HL-60/S4 treated with phorbol 12-myristate 13-acetate at 8.2 ng/mL for 4 days and 3 days (cell line): Measurements from ENCODE around the gene GLYATL1.
"Not testable (repeated sequence)": the region's sequence is repeated elsewhere in the genome, so short reads cannot be mapped to it uniquely, and the experiment has no call there.

Source experiments
- in situ Hi-C: fragments of 300-500 bp; cut with MboI; formaldehyde crosslinking; loops from 2 replicates; pipeline ENCODE4 v1.15.0; 2022; ENCODE audit warnings: low sequenced_read_pairs

GLYATL1 gene

GRCh38 chr11:58992489-58992888 lies 53.2 kb downstream of the GLYATL1 start:
- in situ Hi-C loops: no loop called here

- in situ Hi-C loops: no loop called here
Observed at GRCh38 chr11:58994171-58994570, 54.9 kb downstream of the GLYATL1 start.

GRCh38 chr11:58998480-58999290 lies 59.4 kb downstream of the GLYATL1 start:
- in situ Hi-C loops: no loop called here

- in situ Hi-C loops: no loop called here
Observed at GRCh38 chr11:58999291-58999680, 60.0 kb downstream of the GLYATL1 start.

GRCh38 chr11:59000003-59000402 lies 60.7 kb downstream of the GLYATL1 start:
- in situ Hi-C loops: no loop called here

GRCh38 chr11:59002006-59002405 lies 62.7 kb downstream of the GLYATL1 start:
- in situ Hi-C loops: not testable (repeated sequence)
